Stimulated activated CD4-positive, alpha-beta T cell treated with anti-CD3 and anti-CD28 coated beads, TNF-alpha, amount 100 ng/mL, for 24 hours (primary cell): ENCODE data around the gene ENTREP3.
"Not testable (repeated sequence)": the region's sequence is repeated elsewhere in the genome, so short reads cannot be mapped to it uniquely, and the experiment has no call there.

Experiments
- DNase-seq, 3 experiments: peaks; one replicate each; pipeline ENCODE4 v3.0.0-alpha.2; 2020; ENCODE audit warnings: low read depth in 3 of 3

Gene ENTREP3, protein sequence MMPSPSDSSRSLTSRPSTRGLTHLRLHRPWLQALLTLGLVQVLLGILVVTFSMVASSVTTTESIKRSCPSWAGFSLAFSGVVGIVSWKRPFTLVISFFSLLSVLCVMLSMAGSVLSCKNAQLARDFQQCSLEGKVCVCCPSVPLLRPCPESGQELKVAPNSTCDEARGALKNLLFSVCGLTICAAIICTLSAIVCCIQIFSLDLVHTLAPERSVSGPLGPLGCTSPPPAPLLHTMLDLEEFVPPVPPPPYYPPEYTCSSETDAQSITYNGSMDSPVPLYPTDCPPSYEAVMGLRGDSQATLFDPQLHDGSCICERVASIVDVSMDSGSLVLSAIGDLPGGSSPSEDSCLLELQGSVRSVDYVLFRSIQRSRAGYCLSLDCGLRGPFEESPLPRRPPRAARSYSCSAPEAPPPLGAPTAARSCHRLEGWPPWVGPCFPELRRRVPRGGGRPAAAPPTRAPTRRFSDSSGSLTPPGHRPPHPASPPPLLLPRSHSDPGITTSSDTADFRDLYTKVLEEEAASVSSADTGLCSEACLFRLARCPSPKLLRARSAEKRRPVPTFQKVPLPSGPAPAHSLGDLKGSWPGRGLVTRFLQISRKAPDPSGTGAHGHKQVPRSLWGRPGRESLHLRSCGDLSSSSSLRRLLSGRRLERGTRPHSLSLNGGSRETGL

DNA sequence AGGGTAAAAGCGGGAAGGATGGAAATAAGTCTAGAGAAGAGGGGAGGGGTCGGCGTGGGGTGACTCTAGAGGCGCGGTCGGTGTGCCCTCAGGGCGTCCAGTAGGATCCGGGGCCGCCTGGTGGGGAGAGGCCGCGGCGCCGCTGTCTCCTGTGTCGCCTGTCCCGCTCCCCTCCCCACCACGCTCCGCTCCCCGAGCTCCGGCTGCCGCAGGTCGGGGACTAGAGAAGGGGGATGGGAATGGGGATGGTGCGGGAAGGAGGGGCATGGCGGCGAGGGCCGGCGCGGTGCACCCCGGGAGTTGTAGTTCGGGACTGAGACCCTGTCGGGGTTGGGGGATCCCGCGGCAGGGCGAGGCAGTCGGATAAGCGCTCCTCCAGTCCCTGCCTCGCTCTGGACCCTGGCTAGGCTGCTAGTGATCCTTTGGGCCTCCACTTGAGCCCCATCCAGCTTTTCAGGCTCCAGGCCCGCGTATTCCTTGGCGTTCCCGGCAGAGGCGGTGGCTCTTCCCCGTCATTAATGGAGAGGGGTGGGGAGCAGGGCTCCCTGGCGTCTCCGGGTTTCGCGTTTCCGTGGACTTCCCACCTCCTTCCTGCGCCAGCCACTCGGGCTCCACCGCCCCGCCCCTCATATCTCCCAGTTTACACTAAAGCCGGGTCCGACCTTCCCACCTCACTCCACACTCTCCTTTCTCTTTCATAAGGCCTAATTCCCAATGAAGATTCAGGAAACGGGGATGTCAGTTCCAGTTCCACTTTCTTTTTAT lies at the start of gene ENTREP3:
ENTREP3 (minus strand) TSS at position 241 of the 765 bp plus-strand sequence. CDS start 606 bp downstream, outside the sequence.
- DNase-seq: peak; percentile 55 to 81 (median 72)

DNA sequence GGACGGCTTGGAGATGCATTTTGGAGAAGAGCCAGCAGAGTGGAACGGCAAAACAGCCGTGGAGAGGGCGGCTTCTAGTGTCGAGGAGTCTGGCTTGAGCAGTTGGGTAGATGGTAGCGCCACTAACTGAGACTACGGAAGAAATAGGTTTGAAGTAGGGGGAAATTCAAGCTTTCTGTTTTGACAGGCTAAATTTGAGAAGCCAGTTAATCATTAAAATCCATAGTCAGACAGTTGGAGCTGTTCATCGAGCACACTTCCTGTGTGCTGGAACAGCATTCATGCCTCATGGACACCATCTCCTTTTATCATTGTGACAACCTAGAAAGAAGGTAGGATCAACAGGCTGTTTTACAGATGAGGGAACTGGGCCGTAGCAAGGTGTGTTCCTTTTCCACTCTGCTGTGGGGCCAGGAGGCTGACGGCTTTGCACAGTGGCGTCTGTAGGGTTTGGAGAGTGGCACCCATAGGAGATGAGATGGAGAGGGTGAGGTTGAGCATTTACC lies 49.3 kb upstream of the ENTREP3 start:
- no peak for DNase-seq

DNA sequence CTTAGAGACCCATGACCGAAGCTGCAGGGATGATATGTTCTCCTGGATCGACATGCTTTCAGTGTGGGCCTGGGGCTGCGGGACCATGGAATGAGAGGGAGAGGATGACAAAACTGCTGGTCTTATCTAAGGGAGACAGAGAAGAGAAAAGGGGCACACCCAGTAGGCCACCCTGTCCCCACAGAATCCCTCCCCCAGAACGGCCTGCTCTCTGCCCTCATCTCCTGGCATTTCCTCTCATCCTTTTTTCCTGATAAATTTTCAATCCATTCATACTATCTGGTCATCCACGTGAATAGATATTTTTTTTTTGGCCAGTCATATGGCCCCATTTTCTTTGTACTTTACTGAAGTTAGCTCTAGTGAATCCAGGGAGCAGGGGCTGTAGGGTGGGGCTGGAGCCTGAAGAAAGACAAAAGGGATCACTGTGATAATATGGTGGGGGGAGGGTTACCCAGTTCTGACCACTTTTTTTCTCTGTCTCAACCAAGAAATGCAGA lies 46.1 kb upstream of the ENTREP3 start, which contains the start of gene PKLR:
PKLR (minus strand) TSS at position 97 of the 500 bp plus-strand sequence; CDS start at position 54, 43 bp downstream.
- no peak for DNase-seq

DNA sequence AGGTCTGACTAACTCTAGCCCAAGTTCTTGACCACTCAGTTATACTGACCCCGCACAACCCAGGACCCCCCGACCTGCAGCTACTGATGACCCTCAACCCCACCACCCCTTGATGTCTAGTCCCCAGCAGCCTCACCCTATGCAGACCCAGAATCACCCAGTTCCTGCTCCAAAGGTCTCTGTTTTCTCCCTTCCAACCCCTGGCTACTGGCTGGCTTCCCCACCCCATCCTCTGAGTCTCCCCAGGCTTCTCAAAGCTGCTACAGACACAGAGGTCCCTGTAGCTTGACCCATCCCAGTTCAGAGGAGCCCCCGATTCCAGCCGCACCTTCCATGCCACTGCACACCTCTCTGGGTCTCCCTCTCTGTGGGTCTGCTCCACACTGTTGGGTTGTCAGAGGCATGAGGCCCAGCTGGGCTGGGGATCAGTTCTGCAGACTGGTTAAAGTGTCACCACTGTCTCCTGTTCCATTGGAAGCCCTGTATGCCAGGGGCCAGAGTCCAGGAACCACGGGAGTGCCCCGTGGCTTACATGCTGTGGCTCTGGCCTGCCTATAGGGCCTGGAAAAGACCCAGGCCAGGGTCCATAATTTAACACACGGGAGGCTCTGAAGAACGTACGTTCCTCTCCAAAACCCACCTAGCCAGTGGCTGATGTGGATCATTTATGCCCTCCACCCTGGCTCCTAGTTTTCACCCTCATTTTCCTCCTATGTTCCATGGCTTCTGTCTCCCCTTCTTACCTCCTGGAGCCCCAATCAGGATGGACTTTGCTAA lies 45.5 kb upstream of the ENTREP3 start:
- no peak for DNase-seq

DNA sequence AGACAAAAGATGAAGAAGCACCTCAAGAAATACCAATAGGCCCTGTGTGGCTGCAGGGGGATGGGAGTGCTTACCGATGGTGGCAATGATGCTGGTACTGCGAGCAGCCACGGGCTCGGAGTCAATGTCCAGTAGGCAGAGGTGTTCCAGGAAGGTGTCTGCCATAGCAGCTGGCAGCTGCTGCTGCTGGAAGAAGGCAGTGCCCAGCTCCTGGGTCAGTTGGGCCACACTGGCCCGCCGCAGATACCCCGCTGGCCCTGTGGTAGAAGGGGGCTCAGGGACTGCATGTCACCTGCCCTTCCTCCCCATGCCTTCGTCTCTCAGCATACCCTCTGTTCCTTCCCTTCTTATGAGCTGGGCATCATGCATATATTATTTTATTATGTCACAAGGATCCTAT lies 44.7 kb upstream of the ENTREP3 start:
- no peak for DNase-seq

DNA sequence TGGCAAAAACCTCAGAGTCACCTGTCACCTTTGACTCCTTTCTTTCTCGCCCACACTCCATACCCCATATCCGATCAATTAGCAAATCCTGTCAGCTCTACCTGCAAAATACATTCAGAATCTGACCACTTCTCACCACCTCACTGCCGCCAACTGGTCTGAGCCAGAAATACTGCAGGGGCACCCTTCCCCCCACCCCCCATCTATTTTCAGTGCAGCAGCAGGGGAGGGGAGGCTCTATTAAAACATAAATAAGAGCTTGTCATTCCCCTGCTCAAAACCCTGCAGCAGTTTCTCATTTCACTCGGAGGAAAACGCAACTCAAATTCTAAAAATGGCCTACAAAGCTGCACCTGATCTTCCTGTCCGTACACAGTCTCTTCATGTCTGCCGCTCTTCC lies 42.1 kb upstream of the ENTREP3 start:
- no peak for DNase-seq

DNA sequence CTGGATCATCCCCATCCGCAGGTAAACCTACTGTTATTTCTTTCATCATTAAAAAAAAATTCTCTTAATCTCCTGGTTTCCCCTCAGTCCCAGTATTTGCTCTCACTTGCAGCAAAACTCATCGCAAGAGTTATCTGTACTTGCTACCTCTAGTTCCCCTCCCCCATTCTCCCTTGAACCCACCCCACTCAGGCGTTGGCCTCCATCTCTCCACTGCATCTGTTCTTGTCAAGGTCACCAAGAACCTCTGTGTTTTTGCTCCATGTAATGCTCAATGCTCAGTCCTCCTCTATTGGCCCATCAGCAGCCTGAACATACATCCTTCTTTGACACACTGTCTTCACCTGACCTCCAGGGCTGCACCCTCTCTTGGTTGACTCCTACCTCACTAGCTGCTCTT lies 41.4 kb upstream of the ENTREP3 start:
- DNase-seq: no peak

DNA sequence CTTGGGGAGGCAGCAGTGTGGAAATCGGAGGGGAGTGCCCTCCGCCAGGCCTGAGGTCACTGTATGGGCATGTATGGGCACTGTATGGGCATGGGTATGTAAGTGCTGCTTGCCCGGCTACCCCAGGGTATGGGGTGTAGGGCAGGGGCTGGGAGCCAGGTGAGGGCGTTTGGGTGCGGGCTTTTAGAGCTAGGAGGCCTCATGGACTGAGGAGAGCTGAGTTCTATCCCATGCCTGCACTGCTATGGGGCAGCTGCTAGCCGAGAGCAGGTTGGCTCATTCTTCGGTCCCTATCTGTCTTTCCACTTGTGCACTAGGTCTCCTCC lies 40.6 kb upstream of the ENTREP3 start:
- no peak for DNase-seq

DNA sequence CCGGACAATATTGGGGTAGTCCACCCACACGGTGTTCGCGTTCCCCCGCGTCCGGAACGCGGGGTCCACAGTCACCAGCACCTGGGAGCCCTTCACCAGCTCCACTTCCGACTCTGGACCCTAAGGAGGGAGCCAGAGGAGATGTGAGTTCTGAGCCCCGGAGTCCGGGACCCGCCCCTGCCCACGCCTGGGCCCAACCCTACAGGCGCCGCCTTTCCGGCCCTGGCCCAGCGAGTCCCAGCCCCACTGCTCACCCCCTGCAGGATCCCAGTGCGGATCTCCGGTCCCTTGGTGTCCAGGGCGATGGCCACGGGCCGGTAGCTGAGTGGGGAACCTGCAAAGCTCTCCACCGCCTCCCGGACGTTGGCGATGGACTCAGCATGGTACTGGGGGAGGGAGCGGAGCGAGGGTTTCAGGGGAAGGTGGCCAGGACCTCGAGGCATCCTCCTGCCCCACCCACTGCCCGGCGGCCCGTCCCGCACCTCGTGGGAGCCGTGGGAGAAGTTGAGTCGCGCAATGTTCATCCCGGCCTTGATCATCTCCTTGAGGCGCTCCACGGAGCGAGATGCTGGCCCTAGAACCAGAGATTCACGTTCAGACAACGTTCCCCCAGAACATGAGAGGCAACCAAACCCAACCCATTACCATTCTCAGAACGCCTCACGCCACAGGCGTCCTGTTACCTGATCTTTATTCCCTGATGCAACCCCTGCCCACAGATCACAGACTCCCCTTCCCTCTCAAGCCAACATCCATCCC lies 40.1 kb upstream of the ENTREP3 start:
- no peak for DNase-seq

DNA sequence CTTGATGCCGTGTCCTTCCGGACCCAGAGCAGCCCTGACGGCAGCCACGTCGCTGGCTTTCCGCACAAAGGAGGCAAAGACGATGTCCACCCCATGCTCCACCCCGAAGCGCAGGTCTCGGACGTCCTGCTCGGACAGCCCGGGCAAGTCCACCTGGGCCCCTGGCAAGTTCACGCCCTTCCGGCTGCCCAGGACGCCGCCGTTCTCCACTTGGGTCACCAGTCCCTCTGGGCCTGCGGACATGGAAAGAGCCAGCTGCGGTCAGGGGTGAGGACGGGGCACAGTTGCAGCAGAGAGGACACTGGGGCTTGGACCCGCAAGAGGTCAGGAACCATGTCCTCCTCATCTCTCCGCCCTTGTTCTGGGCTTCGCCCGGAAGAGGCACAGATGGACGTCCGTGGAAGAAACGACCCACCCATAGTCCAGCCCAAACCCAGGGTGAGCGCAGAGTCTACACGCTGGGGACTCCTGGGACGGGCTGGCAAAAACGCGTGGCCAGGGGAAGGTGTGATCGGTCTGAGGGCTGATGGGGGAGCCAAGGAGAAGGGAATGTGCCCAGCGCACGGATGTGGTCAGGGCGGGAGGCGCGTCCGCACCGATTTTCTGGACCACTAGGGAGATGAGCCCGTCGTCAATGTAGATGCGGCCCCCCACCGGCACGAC lies 39.4 kb upstream of the ENTREP3 start:
- DNase-seq: no peak

DNA sequence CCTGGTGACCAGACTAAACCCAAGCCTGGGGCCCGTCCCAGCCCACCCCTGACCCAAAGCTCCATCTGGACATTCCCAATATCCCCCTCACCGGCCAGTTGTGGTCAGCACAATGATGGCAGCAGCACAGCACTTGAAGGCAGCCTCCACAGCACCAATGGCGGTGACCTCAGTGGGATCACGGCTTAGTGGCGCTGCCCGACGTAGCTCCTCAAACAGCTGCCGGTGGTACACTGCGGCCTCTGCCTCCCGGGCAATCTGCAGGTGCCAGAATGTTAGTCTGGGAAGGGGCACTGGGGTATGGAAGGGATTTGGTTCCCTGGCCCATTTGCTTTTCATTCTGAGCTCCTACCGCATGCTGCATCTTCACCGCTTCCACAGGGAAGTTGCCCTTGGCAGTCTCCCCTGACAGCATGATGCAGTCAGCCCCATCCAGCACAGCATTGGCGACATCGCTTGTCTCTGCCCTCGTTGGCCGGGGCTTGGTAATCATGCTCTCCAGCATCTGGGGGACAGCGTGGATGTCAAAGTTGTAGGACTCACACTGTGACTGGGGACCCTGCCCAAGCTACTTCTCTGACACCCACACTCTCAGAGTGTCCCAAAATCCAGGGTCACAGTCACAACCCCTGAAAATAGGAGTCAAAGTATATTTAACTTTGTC lies 37.9 kb upstream of the ENTREP3 start:
- no peak for DNase-seq

DNA sequence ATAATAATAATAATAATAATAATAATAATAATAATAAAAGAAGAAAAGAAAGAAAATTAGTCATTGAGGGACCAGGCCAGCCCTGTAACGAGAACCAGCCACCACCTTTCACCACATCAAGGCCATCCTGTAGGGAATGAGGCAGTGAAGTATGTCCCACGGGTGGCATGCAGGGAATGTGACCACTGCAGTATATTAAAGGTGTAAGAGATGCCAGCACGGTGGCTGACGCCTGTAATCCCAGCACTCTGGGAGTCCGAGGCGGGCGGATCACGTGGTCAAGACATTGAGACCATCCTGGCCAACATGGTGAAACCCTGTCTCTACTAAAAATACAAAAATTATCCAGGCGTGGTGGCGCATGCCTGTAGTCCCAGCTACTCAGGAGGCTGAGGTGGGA lies 35.7 kb upstream of the ENTREP3 start:
- not testable (repeated sequence) for DNase-seq

DNA sequence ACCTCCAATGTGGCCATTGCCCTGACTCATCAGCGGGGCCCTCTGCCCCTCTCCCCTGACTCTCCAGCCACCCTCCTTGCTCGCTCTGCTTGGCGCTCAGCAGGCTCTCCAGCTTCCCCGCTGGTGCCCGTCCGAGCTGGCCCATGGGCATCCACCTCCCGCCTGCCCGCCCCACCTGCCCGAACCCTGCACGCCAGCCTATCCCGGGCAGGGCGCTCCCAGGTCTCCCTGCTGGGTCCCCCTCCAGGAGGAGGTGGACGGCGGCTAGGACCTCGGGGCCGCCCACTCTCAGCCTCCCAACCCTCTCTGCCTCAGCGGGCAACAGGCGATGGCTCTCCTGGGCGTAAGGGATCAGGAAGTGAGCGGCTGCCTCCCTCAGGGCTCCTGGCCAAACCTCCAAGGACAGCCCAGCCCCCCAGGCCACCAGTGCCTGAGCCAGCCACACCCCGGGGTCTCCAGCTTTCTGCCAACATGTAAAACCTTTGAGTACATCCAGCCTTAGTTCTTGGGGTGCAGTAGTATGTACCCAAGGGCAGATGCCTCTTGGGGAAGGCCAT lies 32.8 kb upstream of the ENTREP3 start:
- DNase-seq: no peak

DNA sequence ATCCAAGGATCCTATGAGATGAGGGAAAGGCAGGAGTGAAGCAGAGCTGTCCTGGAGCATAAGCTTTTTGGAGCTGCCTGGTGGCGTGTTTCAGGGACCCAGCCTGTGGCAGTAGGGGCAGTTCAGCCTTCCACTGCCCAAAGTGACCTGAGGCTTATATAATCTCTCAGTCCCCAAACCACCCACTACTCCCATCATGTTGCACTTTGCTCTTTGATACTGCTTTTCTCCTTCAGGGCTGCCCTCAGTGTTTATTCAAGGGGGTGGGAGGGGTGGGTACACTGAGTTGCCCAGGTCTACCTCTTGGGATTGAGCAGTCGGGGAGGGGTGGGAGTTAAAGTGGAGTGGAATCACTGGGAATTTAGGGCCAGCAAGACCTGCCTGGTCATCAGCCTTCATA lies 31.3 kb upstream of the ENTREP3 start:
- no peak for DNase-seq

DNA sequence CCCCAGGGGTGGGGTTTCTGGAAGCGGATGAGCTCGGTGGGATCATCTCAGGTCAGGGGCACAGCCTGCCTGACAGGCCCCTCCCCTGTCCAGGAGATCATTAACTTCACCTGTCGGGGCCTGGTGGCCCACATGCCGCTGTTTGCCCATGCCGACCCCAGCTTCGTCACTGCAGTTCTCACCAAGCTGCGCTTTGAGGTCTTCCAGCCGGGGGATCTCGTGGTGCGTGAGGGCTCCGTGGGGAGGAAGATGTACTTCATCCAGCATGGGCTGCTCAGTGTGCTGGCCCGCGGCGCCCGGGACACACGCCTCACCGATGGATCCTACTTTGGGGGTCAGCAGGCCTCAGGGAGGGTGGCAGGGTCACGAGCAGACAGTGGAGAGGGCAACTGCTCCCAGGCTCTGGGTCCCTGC lies 30.4 kb upstream of the ENTREP3 start:
- no peak for DNase-seq

DNA sequence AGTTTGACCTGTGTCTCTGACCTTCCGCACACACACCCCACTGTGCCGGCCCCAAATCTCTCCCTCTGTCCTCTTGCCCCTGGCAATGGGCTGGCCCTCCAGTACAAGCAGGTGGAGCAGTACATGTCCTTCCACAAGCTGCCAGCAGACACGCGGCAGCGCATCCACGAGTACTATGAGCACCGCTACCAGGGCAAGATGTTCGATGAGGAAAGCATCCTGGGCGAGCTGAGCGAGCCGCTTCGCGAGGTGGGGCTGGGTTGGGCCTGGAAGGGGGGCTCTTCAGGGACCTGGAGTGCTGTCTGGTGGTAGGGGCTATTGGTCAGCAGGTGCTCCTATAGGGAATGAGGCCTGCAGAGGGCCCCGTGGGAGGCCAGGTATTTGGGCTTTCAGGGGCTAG lies 29.8 kb upstream of the ENTREP3 start:
- no peak for DNase-seq

DNA sequence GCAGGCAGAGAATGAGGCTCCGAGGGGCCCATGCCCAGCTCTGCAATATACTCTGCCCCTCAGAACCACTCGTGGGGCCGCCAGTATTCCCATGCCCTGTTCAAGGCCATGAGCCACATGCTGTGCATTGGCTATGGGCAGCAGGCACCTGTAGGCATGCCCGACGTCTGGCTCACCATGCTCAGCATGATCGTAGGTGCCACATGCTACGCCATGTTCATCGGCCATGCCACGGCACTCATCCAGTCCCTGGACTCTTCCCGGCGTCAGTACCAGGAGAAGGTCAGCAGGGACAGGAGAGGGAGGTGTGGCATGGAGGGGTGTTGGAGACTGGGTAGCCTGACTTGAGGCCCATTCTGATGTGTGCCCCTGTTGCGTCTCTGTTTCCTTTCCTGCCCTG lies 29.2 kb upstream of the ENTREP3 start:
- no peak for DNase-seq

DNA sequence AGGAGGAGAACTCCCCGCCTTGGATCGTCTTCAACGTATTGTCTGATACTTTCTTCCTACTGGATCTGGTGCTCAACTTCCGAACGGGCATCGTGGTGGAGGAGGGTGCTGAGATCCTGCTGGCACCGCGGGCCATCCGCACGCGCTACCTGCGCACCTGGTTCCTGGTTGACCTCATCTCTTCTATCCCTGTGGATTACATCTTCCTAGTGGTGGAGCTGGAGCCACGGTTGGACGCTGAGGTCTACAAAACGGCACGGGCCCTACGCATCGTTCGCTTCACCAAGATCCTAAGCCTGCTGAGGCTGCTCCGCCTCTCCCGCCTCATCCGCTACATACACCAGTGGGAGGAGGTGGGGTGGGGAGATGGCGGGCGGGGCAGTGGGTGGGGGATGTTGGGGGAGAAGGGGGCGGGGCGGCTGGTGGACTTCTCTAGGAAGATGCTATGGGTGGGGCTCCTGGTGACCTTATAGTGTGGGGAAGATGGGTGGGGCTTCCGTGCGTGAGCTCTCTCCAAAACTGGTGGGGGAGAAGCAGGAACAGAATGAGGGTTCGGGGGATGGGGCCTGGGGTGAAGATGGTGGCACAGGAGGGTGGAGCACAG lies 27.3 kb upstream of the ENTREP3 start:
- DNase-seq: no peak

DNA sequence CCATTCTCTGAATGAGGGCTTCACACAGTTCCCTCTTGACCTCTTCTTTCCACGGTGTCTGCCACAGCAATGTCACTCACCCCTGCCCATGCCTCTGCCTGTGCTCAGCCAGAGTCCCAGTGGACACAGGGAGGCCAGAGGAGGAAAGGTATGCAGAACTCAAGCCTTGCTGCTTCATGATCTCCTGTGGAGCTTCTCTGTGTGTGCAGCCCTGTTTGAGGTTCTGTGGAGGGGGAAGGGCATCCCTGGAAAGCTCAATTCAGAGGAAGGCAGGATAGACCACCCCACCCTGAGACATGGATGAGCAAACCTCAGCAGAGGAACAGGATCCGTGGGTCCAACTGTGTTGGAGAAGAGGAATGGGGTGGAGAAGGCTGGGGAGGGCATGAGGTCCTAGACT lies 24.0 kb upstream of the ENTREP3 start:
- no peak for DNase-seq
